Measurements from ENCODE around the gene CNKSR3.
A peak's percentile ranks its signal among the peaks of the same experiment; 100 is the strongest.
"Not testable (repeated sequence)": the region's sequence is repeated elsewhere in the genome, so short reads cannot be mapped to it uniquely, and the experiment has no call there.

CNKSR3 gene

DNA sequence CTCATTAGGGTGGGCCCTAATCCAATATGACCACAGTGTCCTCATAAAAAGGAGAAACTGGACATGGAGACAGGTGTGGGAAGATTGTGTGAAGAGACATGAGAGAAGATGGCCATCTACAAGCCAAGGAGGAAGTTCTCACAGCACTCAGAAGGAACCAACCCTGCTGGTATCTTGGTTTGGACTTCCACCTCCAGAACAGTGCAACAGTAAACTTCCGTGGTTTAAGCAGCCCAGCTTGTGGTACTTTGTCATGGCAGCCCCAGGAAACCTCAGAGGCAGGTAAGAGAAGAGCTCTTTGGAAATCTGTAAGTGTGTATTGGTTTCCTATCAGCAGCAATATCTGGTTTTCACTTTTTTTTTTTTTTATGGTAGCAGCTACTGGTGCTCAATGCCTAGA, 16.5 kb upstream of the CNKSR3 start:
- Histone ChIP-seq H3K9me3 (ENCODE audit: control insufficient read depth, low read length) (no peaks in the 10 kb centered on the region), H3K4me1 (ENCODE audit: control insufficient read depth, insufficient read depth, low read length) (no peaks in the 10 kb centered on the region), H3K27me3 (replicated peaks; ENCODE audit: control insufficient read depth, insufficient read depth, low read length) (no peaks in the 10 kb centered on the region), H3K4me3 (ENCODE audit: low read length) (no peak overlapping the region), H3K9ac (ENCODE audit: low read length) (no peak overlapping the region), H3K36me3 (ENCODE audit: control insufficient read depth, insufficient read depth, low read length, severe bottlenecking) (no peaks in the 10 kb centered on the region)
- DNase-seq (ENCODE audit: low read depth) = no peak

DNA sequence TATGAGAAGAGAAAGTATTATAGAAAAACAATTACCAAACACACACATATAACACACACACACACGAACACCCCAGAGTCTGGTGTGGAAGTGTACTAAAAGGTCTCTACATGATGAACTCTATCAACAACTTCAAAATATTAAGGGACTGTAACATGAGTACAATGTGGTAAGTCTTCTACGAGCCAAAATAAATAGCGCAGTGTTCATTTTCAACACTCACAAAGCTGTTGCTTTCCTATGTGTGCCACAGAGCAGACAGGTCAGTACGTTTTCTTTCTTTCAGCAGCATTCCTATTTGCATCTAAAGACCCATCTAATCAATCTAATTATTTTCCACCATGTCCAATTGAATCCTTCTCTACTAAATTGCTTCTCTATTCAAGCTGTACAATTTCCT, 12.1 kb upstream of the CNKSR3 start:
- DNase-seq (ENCODE audit: low read depth) = no peak
- Histone ChIP-seq H3K36me3 (ENCODE audit: control insufficient read depth, insufficient read depth, low read length, severe bottlenecking) (no peaks in the 10 kb centered on the region), H3K4me1 (ENCODE audit: control insufficient read depth, insufficient read depth, low read length) (no peaks in the 10 kb centered on the region), H3K9ac (ENCODE audit: low read length) (no peak overlapping the region), H3K9me3 (ENCODE audit: control insufficient read depth, low read length) (peaks cover 4% of the 10 kb centered on the region), H3K4me3 (ENCODE audit: low read length) (no peak overlapping the region), H3K27me3 (replicated peaks; ENCODE audit: control insufficient read depth, insufficient read depth, low read length) (no peaks in the 10 kb centered on the region)

DNA sequence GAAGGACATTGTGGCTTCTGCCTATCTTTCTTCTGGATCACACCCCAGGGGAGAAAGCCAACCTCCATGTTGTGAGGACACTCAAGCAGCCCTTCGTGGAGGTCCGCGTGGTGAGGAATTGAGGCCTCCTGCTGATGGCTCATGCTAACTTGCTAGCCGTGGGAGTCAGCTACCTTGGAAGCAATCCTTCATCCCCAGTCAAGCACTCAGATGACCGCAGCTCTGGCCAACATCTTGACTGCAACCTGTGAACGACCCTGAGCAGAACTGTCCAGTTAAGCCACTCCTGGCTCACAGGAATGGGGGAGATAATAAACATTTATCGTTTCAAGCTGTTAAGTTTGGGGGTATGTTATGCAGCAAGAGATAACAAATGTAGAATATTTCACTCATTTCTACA, 10.9 kb upstream of the CNKSR3 start:
- Histone ChIP-seq H3K27me3 (replicated peaks; ENCODE audit: control insufficient read depth, insufficient read depth, low read length) (no peaks in the 10 kb centered on the region), H3K9me3 (ENCODE audit: control insufficient read depth, low read length) (peaks cover 4% of the 10 kb centered on the region), H3K9ac (ENCODE audit: low read length) (no peak overlapping the region), H3K36me3 (ENCODE audit: control insufficient read depth, insufficient read depth, low read length, severe bottlenecking) (no peaks in the 10 kb centered on the region), H3K4me3 (ENCODE audit: low read length) (no peak overlapping the region), H3K4me1 (ENCODE audit: control insufficient read depth, insufficient read depth, low read length) (no peaks in the 10 kb centered on the region)
- no peak for DNase-seq (ENCODE audit: low read depth)

DNA sequence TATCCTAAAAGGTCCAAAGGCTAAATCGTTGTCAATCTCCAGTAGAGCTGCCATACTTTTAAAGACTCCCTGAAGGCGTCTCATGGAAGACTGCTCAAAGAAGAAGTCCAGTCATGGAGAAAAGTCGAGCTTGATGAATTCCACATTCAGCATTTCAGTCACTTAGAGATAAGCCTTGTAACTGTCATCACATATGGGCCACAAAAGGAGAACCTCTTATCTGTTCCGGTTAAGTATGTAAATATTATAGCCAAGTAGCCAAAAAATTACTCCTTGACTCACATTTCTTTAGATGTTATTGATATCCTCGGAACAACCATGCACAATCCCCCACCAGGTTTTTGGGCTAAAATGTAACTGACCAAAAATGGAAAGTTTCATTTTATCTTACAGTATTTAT, 9.8 kb upstream of the CNKSR3 start:
- Histone ChIP-seq H3K36me3 (ENCODE audit: control insufficient read depth, insufficient read depth, low read length, severe bottlenecking) (no peaks in the 10 kb centered on the region), H3K9ac (ENCODE audit: low read length) (no peak overlapping the region), H3K9me3 (ENCODE audit: control insufficient read depth, low read length) (peaks cover 4% of the 10 kb centered on the region), H3K27me3 (replicated peaks; ENCODE audit: control insufficient read depth, insufficient read depth, low read length) (no peaks in the 10 kb centered on the region), H3K4me3 (ENCODE audit: low read length) (no peak overlapping the region), H3K4me1 (ENCODE audit: control insufficient read depth, insufficient read depth, low read length) (peaks cover 4% of the 10 kb centered on the region)
- DNase-seq (ENCODE audit: low read depth) = no peak

DNA sequence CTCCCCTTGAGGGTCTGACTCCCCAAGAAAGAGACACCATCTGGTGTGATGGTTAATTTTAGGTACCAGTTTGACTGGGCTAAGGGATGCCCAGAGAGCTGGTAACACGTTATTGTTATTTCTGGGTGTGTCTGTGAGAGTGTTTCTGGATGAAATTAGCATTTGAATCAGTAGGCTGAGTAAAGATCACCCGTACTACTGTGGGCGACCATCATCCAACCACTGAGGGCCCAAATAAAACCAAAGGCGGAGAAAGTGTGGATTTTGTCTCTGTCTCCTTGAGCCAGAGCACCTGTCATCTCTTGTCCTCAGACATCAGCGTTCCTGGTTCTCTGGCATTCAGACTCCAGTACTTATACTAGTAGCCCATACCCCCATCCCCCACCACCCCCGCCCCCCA, 7.9 kb upstream of the CNKSR3 start:
- DNase-seq (ENCODE audit: low read depth) = no peak
- no peak overlapping the region for H3K9ac ChIP-seq (ENCODE audit: low read length)
- H3K9me3 ChIP-seq (ENCODE audit: control insufficient read depth, low read length) = peaks cover 4% of the 10 kb centered on the region
- no peaks in the 10 kb centered on the region for H3K36me3 ChIP-seq (ENCODE audit: control insufficient read depth, insufficient read depth, low read length, severe bottlenecking)
- H3K27me3 ChIP-seq (replicated peaks; ENCODE audit: control insufficient read depth, insufficient read depth, low read length) = no peaks in the 10 kb centered on the region
- H3K4me3 ChIP-seq (ENCODE audit: low read length) = no peak overlapping the region
- H3K4me1 ChIP-seq (ENCODE audit: control insufficient read depth, insufficient read depth, low read length) = peaks cover 4% of the 10 kb centered on the region

DNA sequence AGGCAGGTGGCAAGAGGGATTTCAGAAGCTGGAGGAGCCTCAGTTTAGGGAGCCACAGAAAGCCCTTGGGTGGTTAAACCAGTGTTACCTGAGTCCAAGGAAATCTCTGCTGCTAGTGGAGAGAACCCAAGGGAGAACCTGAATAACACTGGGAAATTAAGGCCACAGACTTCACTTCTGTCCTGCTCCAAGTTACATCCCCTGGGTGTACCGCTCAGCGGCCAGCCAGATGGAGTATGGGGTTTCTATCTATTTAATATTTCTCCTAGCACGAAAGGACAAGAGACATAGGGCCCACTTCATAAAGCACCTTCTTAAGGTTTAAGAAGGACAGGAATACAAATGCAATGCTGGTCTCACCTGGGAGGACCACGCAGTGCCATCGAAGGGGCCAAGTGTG, 5.8 kb upstream of the CNKSR3 start:
- H3K4me1 ChIP-seq (ENCODE audit: control insufficient read depth, insufficient read depth, low read length) = peaks cover 8% of the 10 kb centered on the region
- peaks cover 3% of the 10 kb centered on the region for H3K9me3 ChIP-seq (ENCODE audit: control insufficient read depth, low read length)
- H3K4me3 ChIP-seq (ENCODE audit: low read length) = peak overlapping the region; percentile 79
- no peak for DNase-seq (ENCODE audit: low read depth)
- H3K27me3 ChIP-seq (replicated peaks; ENCODE audit: control insufficient read depth, insufficient read depth, low read length) = no peaks in the 10 kb centered on the region
- peak overlapping the region; percentile 59 for H3K9ac ChIP-seq (ENCODE audit: low read length)
- H3K36me3 ChIP-seq (ENCODE audit: control insufficient read depth, insufficient read depth, low read length, severe bottlenecking) = no peaks in the 10 kb centered on the region

DNA sequence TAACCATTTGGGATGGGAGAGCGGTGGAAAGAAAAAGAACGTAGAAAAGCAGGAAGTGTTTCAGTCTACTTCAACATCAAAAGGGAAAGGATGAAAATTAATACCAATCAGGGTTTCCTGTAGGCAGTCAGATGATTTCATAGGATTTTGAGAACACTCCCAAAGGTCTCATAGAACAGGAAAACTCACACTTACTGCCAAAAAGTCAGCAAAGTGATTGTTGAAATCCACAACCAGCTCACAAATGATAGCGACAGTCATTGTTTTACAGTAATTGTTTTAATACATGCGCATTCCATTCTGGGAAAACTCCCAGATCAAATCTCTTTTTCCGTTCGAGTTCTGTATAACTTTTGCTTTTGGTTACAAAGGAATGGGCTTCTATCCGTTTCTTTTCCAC, 5.3 kb upstream of the CNKSR3 start:
- no peaks in the 10 kb centered on the region for H3K9me3 ChIP-seq (ENCODE audit: control insufficient read depth, low read length)
- H3K4me1 ChIP-seq (ENCODE audit: control insufficient read depth, insufficient read depth, low read length) = peaks cover 8% of the 10 kb centered on the region
- peak overlapping the region; percentile 59 for H3K9ac ChIP-seq (ENCODE audit: low read length)
- no peaks in the 10 kb centered on the region for H3K36me3 ChIP-seq (ENCODE audit: control insufficient read depth, insufficient read depth, low read length, severe bottlenecking)
- peak overlapping the region; percentile 79 for H3K4me3 ChIP-seq (ENCODE audit: low read length)
- DNase-seq (ENCODE audit: low read depth) = peak; percentile 22
- no peaks in the 10 kb centered on the region for H3K27me3 ChIP-seq (replicated peaks; ENCODE audit: control insufficient read depth, insufficient read depth, low read length)

DNA sequence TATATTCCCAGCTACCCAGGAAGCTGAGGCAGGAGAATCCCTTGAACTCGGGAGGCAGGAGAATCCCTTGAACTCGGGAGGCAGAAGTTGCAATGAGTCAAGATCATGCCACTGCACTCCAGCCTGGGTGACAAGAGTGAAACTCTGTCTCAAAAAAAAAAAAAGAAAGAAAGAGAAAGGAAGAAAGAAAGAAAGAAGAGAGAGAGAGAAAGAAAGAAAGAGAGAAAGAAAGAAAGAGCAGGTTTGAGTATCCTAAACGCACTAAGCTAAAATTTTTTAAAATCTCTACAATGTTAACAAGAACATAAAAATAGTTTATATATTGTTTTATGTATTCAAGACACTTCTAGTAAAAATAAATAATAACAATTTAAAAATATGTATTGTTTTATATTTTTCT, 4.6 kb upstream of the CNKSR3 start:
- H3K9ac ChIP-seq (ENCODE audit: low read length); H3K36me3 ChIP-seq (ENCODE audit: control insufficient read depth, insufficient read depth, low read length, severe bottlenecking); H3K9me3 ChIP-seq (ENCODE audit: control insufficient read depth, low read length); H3K4me1 ChIP-seq (ENCODE audit: control insufficient read depth, insufficient read depth, low read length); H3K4me3 ChIP-seq (ENCODE audit: low read length); DNase-seq (ENCODE audit: low read depth); H3K27me3 ChIP-seq (replicated peaks; ENCODE audit: control insufficient read depth, insufficient read depth, low read length): not testable (repeated sequence)

DNA sequence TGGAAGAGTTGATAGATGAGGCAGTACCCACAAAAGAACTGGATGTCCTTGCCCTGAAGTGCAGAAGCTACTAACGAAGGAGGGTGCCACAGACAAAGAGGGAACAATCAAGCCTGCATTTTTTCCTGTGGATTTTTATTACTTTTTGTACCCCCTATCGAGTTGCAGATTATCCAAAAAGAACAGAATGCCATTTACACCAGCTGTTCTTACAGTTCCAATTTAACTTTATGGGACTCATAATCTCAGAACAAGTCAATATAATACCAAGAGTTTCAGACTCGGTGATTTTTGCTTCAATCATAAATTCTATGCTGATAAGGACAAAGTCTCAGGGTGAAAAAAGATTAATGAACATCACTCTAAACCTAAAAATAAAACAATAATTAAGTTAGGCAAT, 4.0 kb upstream of the CNKSR3 start:
- Histone ChIP-seq H3K9me3 (ENCODE audit: control insufficient read depth, low read length) (no peaks in the 10 kb centered on the region), H3K4me3 (ENCODE audit: low read length) (no peak overlapping the region), H3K36me3 (ENCODE audit: control insufficient read depth, insufficient read depth, low read length, severe bottlenecking) (no peaks in the 10 kb centered on the region)

DNA sequence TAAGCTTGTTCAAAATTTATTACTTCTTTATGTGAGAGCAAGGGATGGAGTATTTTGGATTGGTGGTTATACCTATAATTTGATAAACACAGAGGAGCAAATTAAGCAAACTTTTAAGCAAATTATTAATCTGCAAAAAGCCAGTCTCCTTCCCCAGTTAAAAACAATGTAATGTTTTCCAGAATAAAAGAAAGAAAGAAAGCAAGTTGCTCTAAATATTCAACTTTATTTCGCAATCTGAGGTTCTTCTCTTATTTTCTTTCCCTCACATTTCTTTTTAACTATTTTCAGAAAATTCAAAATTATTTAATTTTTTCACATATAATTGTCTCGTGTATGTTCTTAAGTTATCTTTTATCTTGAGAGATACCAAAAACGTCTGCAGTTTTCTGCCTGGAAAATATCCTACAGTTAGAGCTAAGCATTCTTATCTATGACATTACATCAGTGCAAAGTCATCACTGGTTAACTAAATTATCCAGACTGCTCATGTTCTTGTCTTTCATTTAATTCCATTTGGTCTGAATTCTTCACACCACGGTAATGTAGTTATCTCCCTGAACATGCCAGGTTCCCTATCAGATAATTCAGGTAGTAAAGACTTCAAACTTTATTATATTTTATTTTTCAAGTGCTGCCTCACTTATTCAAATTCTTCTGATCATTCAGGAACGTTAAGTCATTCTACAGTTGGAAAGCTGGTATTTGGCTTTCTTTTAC, 3.3 kb upstream of the CNKSR3 start:
- peaks cover 10% of the 10 kb centered on the region for H3K4me1 ChIP-seq (ENCODE audit: control insufficient read depth, insufficient read depth, low read length)
- H3K27me3 ChIP-seq (replicated peaks; ENCODE audit: control insufficient read depth, insufficient read depth, low read length) = no peaks in the 10 kb centered on the region
- no peak overlapping the region for H3K9ac ChIP-seq (ENCODE audit: low read length)
- no peaks in the 10 kb centered on the region for H3K36me3 ChIP-seq (ENCODE audit: control insufficient read depth, insufficient read depth, low read length, severe bottlenecking)
- no peak overlapping the region for H3K4me3 ChIP-seq (ENCODE audit: low read length)
- H3K9me3 ChIP-seq (ENCODE audit: control insufficient read depth, low read length) = no peaks in the 10 kb centered on the region
- DNase-seq (ENCODE audit: low read depth) = peak; percentile 30

More for the DNA sequence above, 4.0 kb upstream of the CNKSR3 start:
- Histone ChIP-seq H3K9ac (ENCODE audit: low read length) (no peak overlapping the region), H3K27me3 (replicated peaks; ENCODE audit: control insufficient read depth, insufficient read depth, low read length) (no peaks in the 10 kb centered on the region), H3K4me1 (ENCODE audit: control insufficient read depth, insufficient read depth, low read length) (peaks cover 8% of the 10 kb centered on the region)
- DNase-seq (ENCODE audit: low read depth) = no peak

DNA sequence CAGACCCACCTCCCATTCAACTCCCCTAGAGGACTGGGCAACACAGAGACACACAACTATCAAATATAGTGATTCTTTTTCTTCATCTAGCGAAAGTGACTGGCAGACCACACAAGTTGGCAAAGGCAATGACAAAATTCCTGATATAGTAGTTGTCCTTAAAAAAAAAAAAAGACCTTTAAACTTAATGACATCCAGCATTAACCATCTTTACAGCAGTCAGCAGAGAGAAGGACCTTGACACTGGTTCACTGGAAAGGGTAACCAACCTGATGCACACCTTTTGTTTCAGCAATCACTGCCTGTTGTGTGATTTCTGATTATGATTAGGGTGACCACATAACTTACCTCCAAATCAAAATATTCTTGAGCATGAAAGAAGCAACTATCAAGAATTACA, 1.7 kb upstream of the CNKSR3 start:
- no peaks in the 10 kb centered on the region for H3K27me3 ChIP-seq (replicated peaks; ENCODE audit: control insufficient read depth, insufficient read depth, low read length)
- H3K9me3 ChIP-seq (ENCODE audit: control insufficient read depth, low read length) = no peaks in the 10 kb centered on the region
- no peaks in the 10 kb centered on the region for H3K36me3 ChIP-seq (ENCODE audit: control insufficient read depth, insufficient read depth, low read length, severe bottlenecking)
- no peak for DNase-seq (ENCODE audit: low read depth)
- H3K4me1 ChIP-seq (ENCODE audit: control insufficient read depth, insufficient read depth, low read length) = peaks cover 16% of the 10 kb centered on the region
- no peak overlapping the region for H3K4me3 ChIP-seq (ENCODE audit: low read length)
- peak overlapping the region; percentile 48 for H3K9ac ChIP-seq (ENCODE audit: low read length)

DNA sequence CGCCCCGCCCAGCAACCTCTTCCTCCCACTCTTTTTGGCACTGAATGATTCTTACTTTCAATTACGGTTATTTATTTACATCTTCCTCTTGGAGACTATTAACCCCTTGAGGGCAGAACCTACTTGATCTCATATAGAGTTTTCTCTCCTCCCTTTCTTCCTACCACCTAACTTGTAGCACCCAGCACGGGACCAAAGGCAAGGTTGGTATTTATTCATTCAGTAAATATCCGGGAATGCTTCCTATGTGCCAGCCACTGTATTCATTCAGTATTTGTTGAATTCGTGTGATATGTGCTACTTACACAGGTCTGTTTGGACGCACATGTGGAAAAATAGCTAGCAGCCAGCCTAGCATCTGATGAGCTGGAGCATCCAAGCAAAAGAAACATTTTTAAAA, 1.3 kb upstream of the CNKSR3 start:
- DNase-seq (ENCODE audit: low read depth) = no peak
- H3K9me3 ChIP-seq (ENCODE audit: control insufficient read depth, low read length) = no peaks in the 10 kb centered on the region
- peaks cover 16% of the 10 kb centered on the region for H3K4me1 ChIP-seq (ENCODE audit: control insufficient read depth, insufficient read depth, low read length)
- no peaks in the 10 kb centered on the region for H3K36me3 ChIP-seq (ENCODE audit: control insufficient read depth, insufficient read depth, low read length, severe bottlenecking)
- peak overlapping the region; percentile 48 for H3K9ac ChIP-seq (ENCODE audit: low read length)
- no peaks in the 10 kb centered on the region for H3K27me3 ChIP-seq (replicated peaks; ENCODE audit: control insufficient read depth, insufficient read depth, low read length)
- H3K4me3 ChIP-seq (ENCODE audit: low read length) = peak overlapping the region; percentile 46
